HG02610 (cell line): ENCODE data around the gene SPPL2A.
A peak's percentile ranks its signal among the peaks of the same experiment; 100 is the strongest.
"Not testable (repeated sequence)": the region's sequence is repeated elsewhere in the genome, so short reads cannot be mapped to it uniquely, and the experiment has no call there.

ENCODE experiments used
- ATAC-seq: cut with Tn5 transposase; IDR thresholded peaks from one replicate; pipeline ENCODE4 v1.9.1; 2021; ENCODE audit warnings: mild to moderate bottlenecking, moderate library complexity; ENCODE audit not compliant: unreplicated experiment

The SPPL2A gene, protein sequence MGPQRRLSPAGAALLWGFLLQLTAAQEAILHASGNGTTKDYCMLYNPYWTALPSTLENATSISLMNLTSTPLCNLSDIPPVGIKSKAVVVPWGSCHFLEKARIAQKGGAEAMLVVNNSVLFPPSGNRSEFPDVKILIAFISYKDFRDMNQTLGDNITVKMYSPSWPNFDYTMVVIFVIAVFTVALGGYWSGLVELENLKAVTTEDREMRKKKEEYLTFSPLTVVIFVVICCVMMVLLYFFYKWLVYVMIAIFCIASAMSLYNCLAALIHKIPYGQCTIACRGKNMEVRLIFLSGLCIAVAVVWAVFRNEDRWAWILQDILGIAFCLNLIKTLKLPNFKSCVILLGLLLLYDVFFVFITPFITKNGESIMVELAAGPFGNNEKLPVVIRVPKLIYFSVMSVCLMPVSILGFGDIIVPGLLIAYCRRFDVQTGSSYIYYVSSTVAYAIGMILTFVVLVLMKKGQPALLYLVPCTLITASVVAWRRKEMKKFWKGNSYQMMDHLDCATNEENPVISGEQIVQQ

DNA sequence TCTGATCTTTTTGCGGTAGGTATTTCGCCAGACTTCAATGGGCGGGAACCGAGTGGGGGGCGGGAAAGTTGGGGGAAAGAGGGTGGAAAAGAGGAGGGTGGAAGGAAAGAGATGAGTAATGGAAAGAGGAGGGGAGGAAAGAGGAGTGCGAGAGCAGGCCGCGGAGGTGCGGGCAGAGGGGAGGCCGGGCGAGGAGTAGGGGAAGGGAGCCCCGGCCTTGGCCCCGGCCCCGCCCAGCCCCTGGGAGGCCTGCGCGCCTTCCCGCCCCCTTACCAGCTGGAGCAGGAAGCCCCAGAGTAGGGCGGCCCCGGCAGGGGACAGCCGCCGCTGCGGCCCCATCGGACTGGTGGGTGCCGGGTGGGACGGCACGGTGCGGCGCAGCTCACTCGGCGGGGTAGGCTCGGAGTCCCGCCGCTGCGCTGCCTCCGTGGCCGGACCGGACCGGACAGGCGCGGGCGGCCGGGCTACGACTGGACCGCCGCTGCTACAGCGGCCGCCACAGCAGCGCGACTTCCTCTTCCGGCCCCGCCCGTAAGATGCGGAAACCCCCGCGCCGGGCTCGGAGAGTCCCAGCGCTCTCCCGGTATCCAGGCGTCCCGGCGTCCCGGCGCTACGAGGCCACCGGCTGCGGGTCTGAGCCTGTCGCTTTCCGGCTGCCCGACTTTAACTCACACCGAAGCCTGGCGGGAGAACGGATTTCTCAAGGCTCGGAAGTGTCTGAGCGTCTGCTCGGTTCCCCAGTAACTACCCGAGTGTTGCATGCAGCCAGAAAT, at the start of gene SPPL2A:
Gene SPPL2A (minus strand): TSS at position 512 of the 773 bp plus-strand sequence. CDS start 173 bp downstream, at position 339.
- peak; percentile 91 for ATAC-seq

DNA sequence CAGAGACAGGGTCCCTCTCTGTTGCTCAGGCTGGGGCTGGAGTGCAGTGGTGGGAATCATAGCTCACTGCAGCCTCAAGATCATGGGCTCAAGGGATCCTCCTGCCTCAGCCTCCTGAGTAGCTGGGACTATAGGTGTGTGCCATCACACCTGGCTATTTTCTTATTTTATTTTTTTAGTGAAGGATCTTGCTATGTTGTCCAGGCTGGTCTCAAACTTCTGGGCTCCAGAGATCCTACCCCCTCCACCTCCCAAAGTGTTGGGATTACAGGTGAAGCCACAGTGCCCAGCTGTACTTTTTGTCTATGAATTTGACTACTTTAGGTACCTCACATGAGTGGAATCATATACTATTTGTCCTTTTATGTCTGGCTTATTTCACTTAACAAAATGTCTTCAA, 49.1 kb upstream of the SPPL2A start:
- no peak for ATAC-seq

DNA sequence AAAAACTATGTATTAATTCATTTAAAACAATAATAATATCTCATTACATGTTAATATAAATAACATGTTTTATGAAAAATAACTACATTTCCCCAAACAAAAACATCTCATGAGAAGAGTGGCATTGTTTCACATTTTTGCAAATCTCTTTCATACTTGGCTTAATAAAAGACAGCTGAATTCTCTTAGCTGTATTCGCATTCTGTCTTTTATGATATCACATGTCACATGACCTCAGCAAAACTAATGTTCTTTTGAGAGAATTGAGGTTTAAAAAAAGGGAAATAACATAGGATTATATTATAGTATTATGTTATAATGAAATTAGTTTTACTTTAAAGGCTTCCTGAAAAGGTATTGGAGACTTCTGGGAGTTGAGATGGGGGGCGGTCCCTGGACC, 48.4 kb upstream of the SPPL2A start:
- no peak for ATAC-seq

DNA sequence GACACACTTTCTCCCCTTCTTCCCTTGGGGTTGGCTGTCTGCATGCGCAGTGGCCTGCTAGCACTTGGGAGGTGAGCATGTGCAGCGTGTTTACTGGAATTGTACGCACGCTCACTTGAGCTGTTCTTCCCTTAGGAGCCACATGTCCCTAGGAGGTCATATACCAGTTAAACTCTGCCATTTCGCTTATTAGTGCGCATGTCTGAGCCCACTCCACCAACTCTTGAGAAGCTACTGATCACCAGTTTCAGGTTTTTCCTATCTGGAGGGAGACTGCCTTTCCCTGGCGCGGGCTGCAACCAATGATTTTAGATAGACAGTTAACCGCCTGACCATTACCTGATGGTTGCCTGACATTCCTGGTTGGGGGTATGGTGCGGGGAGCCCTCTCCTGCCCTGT, 47.6 kb upstream of the SPPL2A start:
- ATAC-seq = no peak

DNA sequence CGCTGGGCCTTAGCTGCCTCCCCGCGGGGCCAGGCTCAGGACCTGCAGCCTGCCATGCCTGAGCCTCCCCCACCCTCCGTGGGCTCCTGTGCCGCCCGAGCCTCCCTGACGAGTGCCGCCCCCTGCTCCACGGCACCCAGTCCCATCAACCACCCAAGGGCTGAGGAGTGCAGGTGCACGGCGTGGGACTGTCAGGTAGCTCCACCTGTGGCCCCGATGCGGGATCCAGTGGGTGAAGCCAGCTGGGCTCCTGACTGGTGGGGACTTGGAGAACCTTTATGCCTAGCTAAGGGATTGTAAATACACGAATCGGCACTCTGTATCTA, 46.6 kb upstream of the SPPL2A start:
- ATAC-seq = not testable (repeated sequence)

DNA sequence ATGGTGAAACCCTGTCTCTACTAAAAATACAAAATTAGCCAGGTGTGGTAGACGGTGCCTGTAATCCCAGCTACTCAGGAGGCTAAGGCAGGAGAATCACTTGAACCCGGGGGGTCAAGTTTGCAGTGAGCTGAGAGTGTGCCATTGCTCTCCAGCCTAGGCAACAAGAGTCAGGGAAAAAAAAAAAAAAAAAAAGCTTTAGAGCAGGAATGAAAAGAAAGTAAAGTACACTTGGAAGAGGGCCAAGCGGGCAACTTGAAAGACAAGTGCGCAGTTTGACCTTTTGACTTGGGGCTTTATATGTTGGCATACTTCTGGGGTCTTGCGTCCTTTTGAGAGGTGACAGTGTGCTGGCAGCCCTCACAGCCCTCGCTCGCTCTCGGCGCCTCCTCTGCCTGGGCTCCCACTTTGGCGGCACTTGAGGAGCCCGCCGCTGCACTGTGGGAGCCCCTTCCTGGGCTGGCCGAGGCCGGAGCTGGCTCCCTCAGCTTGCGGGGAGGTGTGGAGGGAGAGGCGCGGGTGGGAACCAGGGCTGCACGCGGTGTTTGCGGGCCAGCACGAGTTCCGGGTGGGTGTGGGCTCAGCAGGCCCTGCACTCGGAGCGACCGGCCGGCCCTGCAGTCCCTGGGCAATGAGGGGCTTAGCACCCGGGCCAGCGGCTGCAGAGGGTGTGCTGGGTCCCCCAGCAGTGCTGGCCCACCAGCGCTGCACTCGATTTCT, 46.1 kb upstream of the SPPL2A start:
- not testable (repeated sequence) for ATAC-seq

DNA sequence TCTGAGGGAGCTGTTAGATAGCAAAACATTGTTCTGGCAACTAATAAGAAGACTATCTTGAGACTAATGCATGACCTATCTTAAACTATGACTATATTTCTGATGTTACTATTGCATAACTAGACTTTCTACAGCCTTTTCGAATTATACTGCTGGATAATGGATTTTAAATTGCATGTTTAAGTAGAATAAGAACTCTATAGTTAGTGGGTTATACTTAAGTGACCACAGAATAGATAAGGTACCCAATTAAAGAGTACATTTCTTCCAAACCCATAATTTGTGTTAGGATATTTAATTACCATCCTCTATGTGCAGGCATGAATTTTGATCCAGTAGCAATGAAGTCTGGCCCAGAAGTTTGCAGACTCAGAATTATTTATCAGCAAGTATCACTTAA, 44.6 kb upstream of the SPPL2A start:
- ATAC-seq = no peak

DNA sequence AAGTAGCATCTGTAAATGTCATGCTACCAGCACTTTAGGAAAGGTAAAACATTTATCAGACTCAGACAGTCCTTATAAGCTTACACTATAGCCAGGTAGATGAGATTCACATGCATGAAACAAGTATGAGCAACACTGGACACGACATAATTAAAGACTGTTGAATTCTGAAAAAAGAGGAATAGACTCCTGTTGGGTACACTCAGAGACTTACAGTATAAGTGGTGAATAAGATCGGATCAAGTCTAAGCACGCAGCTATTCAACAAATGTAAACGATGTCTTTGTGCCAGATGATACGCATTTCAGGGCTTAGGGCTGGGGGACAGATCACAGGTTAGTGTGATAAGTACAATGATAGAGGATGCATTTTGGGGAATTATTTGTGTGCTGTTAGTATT, 43.2 kb upstream of the SPPL2A start:
- no peak for ATAC-seq

DNA sequence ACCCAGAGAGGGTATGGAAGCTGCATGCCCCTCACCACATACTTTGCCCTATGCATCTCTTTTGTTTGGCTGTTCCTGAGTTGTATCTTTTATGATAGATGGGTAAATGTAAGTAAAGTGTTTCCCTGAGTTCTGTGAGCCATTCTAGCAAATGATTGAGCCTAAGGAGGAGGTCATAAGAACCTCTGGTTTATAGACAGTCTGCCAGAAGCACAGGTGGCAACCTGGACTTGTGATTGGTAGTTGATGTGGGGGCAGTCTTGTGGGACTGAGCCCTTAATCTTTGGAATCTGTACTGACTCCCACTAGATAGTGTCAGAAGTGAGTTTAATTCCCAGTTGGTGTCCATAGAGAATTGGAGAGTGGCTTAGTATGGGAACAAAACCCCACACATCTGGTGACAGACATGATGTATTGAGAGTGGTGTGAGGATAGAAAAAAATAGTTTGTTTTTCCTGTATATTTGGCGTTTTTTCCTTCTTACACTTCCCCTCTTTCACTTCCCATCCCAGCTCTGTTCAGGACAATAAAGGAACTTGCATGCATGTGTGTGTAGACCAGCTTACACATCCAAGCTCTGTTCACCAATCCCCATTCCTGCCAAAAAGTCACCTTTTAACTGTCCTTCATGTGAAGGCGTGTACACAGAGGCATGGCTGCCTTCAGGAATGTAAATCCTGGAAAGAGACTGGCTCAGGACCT, 38.1 kb upstream of the SPPL2A start:
- no peak for ATAC-seq

DNA sequence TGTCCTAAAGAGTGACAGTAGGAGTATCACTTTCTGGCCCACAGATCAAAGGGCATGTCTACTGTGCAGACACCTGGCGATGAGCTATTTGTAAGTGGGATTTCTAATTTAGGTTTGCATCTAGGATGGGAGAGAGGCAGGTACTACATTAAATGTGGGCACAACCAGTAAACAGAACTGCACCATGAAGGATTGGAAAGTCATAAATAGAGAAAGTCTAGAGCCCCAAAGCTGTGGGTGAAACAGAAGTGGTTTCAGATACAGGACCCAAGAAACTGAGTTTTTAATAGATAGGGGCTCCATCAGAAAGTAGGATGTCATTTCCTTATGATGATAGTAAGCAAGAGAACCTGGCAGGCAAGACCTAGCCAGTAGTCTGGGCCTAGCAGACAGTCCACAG, 35.2 kb upstream of the SPPL2A start:
- no peak for ATAC-seq

DNA sequence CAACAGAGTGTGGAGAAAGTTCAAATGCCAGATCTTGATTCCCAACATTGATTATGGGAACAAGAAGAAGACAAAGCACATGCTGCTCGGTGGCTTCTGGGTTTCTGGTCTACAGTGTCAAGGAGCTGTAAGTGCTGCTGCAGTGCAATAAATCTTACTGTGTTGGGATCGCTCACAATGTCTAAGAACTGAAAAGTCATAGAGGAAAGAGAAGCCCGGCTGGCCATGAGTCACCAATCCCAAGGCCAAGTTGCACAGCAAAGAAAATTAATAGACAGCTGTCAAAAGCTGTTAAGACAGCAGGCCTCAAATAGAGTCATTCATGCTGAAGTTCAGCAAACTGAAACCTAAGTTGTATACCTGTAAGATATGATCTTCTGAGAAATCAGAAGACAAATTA, 33.2 kb upstream of the SPPL2A start:
- ATAC-seq = no peak

DNA sequence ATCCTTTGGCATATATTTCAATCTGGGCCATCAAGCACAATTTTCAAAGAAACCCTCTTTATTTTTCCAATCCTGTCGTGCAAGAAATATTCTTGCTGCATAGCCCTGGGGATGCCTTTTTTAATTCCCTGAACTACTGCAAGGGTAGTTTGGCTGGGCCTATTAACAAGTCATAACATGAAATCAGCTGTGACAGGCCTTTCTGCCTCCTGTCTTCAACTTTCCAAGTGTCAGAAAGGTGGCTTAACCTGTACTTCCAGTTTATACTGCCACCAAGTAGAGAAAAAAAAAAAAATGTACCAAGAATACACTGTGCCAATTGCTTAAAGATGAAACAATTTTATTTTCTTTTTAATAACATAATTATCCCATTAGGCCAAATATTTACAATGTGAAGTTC, 32.4 kb upstream of the SPPL2A start:
- ATAC-seq = no peak

DNA sequence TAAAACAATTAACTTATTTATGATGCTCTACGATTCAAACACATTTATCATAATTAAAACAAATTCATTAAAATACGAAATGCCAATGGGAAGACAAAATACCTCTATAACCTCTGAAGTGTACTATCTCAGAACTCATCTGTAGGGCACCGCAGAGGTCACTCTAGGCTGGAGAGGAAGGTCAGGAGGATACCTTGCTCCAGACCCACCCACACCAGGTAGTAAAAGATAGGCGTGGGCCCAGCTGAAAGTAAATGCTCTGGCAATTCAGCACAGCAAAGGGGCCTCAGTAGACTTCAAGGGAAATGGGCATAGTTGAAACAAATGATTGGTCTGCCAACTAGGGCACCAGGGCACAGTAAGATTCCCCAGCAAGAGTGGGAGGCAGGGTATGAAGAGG, 26.0 kb upstream of the SPPL2A start:
- no peak for ATAC-seq

DNA sequence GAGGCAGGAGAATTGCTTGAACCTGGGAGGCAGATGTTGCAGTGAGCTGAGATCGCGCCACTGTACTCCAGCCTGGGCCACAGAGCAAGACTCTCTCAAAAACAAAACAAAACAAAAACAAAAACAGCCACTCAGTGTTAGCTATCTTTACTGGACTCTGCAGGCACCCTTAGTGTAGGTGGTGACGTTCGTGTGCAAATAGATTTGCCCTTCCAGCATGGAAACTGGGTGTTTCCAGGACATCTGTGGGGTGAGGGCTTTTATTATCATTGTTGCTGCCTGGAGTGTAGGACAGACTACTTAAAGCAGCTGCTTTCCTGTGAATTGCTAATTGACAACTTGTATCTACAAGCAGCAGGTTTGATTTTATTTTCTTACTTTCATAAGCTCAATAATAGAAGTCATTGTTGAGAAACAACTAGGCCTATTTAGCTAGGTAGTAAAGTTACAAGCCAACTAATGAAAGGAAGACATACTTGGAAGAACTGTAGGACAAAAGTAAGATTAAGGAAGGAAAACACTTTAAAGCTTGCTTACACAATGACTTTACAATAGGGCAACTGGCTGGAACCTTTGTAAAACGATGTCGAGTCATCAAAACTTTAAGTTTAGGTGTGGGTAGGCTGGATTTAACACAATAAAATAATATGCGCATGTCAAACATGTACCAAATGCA, 25.4 kb upstream of the SPPL2A start:
- ATAC-seq = no peak

DNA sequence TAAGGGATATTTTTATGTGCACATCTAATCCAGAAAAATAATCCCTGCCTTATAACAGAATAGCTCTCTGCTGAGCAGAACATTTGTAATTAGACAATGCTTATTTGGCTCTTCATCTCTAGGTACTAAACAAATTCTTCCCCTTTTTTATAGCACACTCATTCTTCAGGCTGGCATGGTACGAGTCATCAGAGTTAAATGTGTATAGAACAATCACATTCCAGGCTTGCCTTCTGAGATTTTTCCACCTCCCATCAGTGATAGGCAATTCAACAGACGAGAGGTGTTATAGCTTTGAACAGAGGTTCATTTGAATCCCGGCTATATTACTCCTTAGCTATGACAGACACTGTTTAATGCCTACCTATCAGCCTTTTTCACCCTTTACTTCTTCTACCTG, 21.4 kb upstream of the SPPL2A start:
- no peak for ATAC-seq

DNA sequence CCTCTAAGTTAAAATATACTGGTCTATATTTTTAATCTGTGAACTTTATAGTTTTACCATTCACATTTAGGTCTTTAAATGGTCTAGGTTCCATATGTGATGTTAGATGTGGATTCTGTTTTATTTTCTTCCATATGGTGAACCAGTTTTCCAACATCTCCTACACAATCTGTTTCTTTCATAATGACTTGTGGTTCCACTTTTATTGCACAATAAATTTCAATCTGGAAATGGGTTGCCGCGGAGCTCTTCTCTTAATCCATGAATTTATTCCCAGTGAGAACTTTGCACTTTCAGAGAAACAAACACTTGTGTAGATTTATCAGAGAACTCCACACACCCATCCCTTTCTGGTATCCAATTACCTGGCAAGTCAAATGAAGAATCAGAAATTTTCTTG, 20.9 kb upstream of the SPPL2A start:
- no peak for ATAC-seq

DNA sequence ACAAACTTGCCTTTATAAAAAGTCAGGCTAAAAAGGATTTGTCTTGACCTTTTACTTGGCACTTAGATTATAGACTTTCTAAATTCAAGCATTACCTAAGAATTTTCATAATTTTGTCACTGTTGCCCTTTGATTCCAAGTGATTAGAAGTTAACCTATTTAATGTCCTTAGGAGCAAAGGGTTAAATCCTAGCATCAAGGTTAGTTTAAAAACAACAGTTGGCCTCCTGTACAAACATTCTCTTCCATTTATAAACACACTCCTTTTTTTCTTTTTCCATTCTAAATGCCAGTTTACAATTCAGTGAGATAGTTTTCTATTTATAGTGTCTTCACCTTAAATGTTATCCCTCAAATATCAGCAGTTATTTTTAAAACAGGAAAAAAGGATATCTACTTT, 18.4 kb upstream of the SPPL2A start:
- ATAC-seq = no peak

DNA sequence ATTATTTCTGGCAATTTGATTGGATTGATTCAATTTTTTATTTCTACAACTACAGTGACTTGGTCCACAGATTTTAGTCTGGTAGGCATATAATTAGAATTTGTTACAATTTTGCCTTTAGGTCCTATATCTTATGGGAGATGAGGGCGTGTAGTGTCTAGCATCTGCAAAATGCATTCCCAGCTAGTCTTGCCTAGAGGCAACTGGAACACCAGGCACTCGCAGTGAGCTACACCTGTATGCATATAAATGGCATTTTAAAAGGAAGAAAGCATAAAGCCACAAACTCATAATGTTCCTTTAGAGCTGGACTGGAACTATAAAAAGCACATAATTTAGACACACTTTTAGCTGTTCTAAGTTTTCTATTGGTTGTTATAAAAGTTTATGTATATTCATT, 17.9 kb upstream of the SPPL2A start:
- no peak for ATAC-seq

DNA sequence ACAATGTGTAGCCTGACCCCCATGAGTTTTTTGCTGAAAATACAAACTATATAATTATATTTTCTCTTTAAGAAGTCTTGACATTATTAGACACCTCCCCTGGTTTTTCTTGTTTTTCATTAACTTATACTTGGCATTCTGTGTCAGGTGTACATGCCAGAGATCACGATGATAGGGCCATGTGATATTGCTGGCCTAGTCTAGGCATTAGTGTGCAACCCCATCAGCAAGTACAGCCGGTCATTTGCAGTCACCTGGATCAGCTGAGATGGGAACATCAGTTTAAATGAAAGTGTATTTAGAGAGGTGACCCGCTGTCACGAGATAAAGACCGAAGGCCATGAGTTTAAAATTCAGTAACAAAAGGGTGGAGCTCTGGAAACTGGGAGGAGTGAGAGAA, 12.6 kb upstream of the SPPL2A start:
- no peak for ATAC-seq

DNA sequence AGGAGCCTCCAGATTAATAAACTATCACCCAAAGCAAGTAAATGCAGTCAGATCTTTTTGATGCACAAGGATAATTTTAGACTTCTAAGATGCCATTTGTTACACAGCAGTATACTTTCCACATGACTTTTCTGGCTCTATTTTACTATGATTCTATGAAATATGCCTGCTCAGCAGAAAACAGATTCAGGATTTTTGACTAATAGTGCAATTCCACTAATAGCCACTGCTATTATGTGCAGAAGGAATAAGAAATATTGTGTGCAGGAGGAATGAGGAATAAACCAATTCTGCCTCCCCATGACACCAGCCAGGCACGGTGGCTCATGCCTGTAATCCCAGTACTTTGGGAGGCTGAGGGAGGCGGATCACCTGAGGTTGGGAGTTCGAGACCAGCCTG, 11.5 kb upstream of the SPPL2A start:
- ATAC-seq = no peak
